Endothelial cell of umbilical vein (primary cell): ENCODE results near the gene PPFIA1.

ENCODE experiments used
- EZH2 ChIP-seq: IDR thresholded peaks from 2 replicates; pipeline ENCODE4 v1.6.1; 2012; ENCODE audit warnings: borderline replicate concordance, low read depth, mild to moderate bottlenecking, moderate library complexity, low read length, inconsistent platforms; ENCODE audit not compliant: severe bottlenecking
- GATA2 ChIP-seq: IDR thresholded peaks from 2 replicates; pipeline ENCODE4 v1.7.0; 2011; ENCODE audit warnings: low read depth, mild to moderate bottlenecking, moderate library complexity, mixed read lengths, low read length; ENCODE audit not compliant: insufficient read length, insufficient read depth
- JUN ChIP-seq: IDR thresholded peaks from 2 replicates; pipeline ENCODE4 v1.6.1; 2011; ENCODE audit warnings: borderline replicate concordance, low read depth; ENCODE audit not compliant: insufficient read length, insufficient read depth
- MYC ChIP-seq: IDR thresholded peaks from one replicate; pipeline ENCODE4 v1.6.1; 2011; ENCODE audit warnings: mild to moderate bottlenecking, low read depth, low read length
- POLR2A ChIP-seq: IDR thresholded peaks from 2 replicates; pipeline ENCODE4 v1.6.1; 2012; ENCODE audit warnings: low read depth, mild to moderate bottlenecking, control low read depth, low read length
- POLR2AphosphoS5 ChIP-seq: IDR thresholded peaks from 2 replicates; pipeline ENCODE4 v1.6.1; 2012; ENCODE audit warnings: low read depth, mild to moderate bottlenecking, control low read depth, low read length, moderate library complexity; ENCODE audit not compliant: insufficient read depth
- TF ChIP-seq, protein P1 (sequence below), 2 donors: IDR thresholded peaks; 1 replicate in 1 of 2; 2 replicates in 1 of 2; pipeline ENCODE4 v1.5.1; 2011; ENCODE audit warnings: low read length in 2 of 2, mild to moderate bottlenecking in 2 of 2, moderate library complexity in 2 of 2, control low read depth in 1 of 2, inconsistent platforms in 1 of 2, low read depth in 1 of 2; ENCODE audit not compliant: insufficient read depth in 1 of 2; ENCODE audit errors: extremely low read depth in 1 of 2
- TF ChIP-seq, protein P2 (sequence below): IDR thresholded peaks from 2 replicates; pipeline ENCODE4 v1.6.1; 2011; ENCODE audit not compliant: insufficient read depth, insufficient read length

DNA sequence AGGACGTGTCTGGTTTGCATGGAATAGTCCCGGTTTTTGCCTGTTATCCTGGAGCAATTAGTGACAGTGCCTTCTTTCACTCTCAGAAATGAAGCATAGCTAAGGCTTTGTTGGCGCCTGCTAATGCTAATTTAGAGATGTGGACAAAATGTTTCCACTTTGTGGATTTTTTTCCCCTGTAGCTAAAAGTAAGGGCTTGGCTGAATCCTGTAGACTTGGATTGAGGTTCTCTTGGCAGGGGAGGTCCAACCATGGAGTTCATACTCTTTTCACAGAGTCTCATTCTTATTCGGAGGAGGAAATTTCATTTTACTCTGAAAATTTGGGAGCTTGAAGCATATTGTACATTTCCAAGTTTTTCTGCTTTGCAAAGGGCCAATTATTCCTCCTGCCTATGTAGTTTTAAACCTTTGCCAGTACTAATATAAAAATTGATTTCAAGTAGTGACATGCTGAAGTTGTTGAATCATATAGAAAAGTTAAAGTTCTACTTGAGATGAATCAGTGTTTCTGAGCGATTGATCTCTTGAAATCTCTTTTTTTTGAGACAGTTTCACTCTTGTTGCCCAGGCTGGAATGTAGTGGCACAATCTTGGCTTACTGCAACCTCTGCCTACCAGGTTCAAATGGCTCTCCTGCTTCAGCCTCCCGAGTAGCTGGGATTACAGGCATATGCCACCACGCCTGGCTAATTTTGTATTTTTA, 20.0 kb downstream of the PPFIA1 start:
- TF ChIP-seq, protein P1, sequence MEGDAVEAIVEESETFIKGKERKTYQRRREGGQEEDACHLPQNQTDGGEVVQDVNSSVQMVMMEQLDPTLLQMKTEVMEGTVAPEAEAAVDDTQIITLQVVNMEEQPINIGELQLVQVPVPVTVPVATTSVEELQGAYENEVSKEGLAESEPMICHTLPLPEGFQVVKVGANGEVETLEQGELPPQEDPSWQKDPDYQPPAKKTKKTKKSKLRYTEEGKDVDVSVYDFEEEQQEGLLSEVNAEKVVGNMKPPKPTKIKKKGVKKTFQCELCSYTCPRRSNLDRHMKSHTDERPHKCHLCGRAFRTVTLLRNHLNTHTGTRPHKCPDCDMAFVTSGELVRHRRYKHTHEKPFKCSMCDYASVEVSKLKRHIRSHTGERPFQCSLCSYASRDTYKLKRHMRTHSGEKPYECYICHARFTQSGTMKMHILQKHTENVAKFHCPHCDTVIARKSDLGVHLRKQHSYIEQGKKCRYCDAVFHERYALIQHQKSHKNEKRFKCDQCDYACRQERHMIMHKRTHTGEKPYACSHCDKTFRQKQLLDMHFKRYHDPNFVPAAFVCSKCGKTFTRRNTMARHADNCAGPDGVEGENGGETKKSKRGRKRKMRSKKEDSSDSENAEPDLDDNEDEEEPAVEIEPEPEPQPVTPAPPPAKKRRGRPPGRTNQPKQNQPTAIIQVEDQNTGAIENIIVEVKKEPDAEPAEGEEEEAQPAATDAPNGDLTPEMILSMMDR (IDR thresholded peaks at IDR 0.05; ENCODE audit: extremely low read depth in 1 of 2, insufficient read depth in 1 of 2, low read depth in 1 of 2, low read length in 2 of 2): no peak
- TF ChIP-seq POLR2AphosphoS5 (no peak), JUN (no peak), EZH2 (no peak), POLR2A (no peak), GATA2 (no peak), MYC (no peak)
- TF ChIP-seq, protein P2, sequence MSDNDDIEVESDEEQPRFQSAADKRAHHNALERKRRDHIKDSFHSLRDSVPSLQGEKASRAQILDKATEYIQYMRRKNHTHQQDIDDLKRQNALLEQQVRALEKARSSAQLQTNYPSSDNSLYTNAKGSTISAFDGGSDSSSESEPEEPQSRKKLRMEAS: no peak
